ENCODE measurements around the gene ZNF546.

The ZNF546 gene

DNA sequence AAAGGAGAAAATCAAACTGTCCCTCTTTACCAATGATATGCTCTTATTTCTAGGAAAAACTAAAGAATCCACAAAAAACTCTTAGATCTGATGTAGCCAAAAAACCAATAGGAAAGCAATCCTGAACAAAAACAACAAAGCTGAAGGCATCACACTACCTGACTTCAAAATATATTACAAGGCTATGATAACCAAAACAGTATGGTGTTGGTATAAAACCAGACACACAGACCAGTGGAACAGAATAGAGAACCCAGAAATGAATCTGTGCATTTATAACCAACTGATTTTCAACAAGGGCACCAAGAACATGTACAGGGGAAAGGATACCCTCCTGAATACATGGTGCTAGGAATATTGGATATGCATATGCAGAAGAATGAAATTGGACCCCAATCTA, 9.7 kb upstream of the ZNF546 start:
- DNase-seq (ENCODE audit: low read depth): no peak
- TF ChIP-seq, protein P1, sequence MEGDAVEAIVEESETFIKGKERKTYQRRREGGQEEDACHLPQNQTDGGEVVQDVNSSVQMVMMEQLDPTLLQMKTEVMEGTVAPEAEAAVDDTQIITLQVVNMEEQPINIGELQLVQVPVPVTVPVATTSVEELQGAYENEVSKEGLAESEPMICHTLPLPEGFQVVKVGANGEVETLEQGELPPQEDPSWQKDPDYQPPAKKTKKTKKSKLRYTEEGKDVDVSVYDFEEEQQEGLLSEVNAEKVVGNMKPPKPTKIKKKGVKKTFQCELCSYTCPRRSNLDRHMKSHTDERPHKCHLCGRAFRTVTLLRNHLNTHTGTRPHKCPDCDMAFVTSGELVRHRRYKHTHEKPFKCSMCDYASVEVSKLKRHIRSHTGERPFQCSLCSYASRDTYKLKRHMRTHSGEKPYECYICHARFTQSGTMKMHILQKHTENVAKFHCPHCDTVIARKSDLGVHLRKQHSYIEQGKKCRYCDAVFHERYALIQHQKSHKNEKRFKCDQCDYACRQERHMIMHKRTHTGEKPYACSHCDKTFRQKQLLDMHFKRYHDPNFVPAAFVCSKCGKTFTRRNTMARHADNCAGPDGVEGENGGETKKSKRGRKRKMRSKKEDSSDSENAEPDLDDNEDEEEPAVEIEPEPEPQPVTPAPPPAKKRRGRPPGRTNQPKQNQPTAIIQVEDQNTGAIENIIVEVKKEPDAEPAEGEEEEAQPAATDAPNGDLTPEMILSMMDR (conservative IDR thresholded peaks at IDR 0.05; ENCODE audit: low read depth, low read length): no peak
- no peak overlapping the region for H3K4me3 ChIP-seq (ENCODE audit: low read length)

DNA sequence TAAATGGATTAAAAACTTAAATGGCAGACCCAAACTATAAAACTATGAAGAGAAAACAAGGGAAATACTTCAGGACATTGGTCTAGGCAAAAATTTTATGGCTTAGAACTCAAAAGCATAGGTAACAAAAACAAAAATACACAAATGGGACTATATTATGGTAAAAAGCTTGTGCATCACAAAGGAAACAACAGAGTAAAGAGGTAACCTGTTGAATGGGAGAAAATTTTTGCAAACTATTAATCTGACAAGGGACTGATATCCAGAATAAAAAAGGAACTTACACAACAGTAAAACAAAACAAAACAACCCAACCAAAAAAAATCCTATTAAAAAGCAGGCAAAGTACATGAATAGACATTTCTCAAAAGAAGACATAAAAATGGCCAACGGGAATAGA, 9.3 kb upstream of the ZNF546 start:
- no peak for DNase-seq (ENCODE audit: low read depth)
- no peak overlapping the region for H3K4me3 ChIP-seq (ENCODE audit: low read length)
- TF ChIP-seq, protein P1 (conservative IDR thresholded peaks at IDR 0.05; ENCODE audit: low read depth, low read length): no peak

DNA sequence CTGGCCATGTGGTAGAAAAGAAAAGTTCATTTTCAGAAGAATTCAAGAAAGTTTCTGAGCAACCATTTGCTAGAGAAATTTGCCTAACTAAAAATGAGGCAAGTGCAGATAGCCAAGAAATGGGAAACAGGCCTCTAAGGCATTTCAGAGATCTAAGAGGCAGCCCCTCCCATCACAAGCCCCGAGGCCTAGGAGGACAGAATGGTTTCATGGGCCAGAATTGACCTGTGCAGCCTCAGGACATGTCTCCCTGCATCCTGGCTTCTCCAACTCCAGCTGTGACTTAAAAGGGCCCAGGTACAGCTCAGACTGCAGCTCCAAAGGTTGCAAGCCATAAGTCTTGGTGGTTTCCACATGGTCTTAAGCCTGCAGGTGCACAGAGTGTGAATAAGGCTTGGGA, 3.3 kb upstream of the ZNF546 start:
- DNase-seq (ENCODE audit: low read depth): no peak
- TF ChIP-seq, protein P1 (conservative IDR thresholded peaks at IDR 0.05; ENCODE audit: low read depth, low read length): no peak
- no peak overlapping the region for H3K4me3 ChIP-seq (ENCODE audit: low read length)

DNA sequence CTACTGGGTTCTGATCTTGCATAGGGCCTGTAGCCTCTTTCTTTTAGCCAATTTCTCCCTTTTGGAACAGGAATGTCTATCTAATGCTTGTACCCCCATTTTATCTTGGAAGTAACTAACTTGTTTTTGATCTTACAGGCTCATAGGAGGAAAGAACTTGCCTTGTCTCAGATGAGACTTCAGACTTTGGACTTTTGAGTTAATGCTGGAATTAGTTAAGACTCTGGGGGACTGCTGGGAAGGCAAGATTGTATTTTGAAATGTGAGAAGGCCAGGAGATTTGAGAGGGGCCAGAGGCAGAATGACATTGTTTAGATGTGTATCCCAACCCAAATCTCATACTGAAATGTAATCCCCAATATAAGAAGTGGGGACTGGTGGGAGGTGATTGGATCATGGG, 2.5 kb upstream of the ZNF546 start:
- no peak for DNase-seq (ENCODE audit: low read depth)
- no peak overlapping the region for H3K4me3 ChIP-seq (ENCODE audit: low read length)
- TF ChIP-seq, protein P1 (conservative IDR thresholded peaks at IDR 0.05; ENCODE audit: low read depth, low read length): no peak

DNA sequence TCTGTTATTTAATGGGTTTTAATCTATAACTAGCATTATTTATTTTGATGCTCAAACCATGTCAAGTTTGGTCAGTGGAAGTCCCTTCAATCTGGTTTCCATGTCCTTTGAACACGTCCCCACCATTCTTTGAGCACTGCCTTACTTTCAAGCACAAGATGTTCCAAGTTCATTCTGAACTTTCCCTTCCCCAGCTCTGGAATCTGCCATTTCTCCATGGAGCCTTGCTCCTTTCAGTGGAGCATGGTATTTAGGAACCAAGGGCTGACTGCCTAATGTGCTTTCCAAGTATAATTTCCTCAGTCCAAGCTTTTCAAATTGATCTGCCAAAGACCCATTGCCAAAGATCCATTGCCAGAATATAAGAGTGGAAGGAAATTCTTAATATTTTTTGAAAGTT, 1.1 kb upstream of the ZNF546 start:
- no peak for DNase-seq (ENCODE audit: low read depth)
- peak overlapping the region; percentile 96 for H3K4me3 ChIP-seq (ENCODE audit: low read length)
- TF ChIP-seq, protein P1 (conservative IDR thresholded peaks at IDR 0.05; ENCODE audit: low read depth, low read length): no peak

DNA sequence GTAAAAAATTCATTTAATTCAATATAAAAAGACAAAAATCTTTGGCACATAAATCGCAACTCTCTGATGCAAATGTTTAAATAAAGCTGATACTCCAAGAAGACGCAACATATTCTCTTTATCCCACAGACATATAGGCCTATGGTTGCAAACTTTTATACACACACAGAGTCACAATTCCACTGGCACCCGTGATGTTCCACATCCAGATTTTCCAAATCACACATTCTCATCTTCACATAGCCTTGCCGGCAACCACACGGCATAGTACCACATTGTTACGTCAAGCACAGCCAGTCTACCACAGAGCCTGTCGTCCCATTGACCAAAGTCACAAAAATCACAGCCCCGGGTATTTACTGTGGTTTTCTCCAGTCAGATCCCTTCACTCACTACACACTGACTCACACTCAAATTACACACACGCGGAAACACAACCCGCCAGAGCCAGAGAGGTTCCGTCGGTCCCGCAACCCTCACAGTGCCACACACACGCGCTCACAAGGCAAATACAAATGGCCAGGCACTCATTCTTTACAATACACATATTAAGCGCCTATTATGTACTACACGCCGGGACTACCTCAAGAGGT, 546 bp upstream of the ZNF546 start:
- DNase-seq (ENCODE audit: low read depth): no peak
- TF ChIP-seq, protein P1 (conservative IDR thresholded peaks at IDR 0.05; ENCODE audit: low read depth, low read length): no peak
- peak overlapping the region; percentile 96 for H3K4me3 ChIP-seq (ENCODE audit: low read length)

DNA sequence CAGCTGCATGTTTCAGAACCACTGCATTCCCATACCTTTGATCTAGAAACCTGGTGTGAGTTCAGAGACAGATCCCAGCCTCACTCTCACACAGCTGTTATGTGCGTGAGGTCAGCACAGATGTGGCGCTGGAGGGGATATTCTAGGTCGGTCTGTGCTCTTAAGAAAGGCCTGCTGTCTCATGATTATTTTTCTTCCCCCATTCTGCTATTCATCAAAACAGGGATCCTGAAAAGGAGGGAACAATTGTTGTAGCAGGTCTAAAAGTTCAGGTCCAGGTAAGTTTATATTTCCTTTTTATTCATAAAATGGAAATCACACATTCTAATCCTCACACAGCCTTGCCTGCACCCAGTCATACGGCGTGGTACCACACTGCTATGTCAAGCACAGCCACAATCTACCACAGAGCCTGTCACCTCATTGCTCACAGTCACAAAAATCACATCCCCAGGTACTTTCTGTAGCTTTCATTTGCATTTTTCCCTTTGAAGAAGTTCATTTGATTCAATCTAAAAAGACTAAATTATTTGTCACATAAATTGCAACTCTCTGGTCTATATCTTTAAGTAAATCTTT, 867 bp downstream of the ZNF546 start:
- DNase-seq (ENCODE audit: low read depth): no peak
- peak overlapping the region; percentile 96 for H3K4me3 ChIP-seq (ENCODE audit: low read length)
- TF ChIP-seq, protein P1 (conservative IDR thresholded peaks at IDR 0.05; ENCODE audit: low read depth, low read length): no peak

All from retinal pigment epithelial cell (primary cell).